ENCODE measurements around the gene LSAMP. TPM values are rescaled to one million over a fixed set of nuclear protein-coding genes. Genes with fewer than 3 reads are reported as not detected.

The LSAMP gene
- total and polyA plus RNA-seq, 2 experiments from 2014 or later = 2.0 to 2.9 TPM

DNA sequence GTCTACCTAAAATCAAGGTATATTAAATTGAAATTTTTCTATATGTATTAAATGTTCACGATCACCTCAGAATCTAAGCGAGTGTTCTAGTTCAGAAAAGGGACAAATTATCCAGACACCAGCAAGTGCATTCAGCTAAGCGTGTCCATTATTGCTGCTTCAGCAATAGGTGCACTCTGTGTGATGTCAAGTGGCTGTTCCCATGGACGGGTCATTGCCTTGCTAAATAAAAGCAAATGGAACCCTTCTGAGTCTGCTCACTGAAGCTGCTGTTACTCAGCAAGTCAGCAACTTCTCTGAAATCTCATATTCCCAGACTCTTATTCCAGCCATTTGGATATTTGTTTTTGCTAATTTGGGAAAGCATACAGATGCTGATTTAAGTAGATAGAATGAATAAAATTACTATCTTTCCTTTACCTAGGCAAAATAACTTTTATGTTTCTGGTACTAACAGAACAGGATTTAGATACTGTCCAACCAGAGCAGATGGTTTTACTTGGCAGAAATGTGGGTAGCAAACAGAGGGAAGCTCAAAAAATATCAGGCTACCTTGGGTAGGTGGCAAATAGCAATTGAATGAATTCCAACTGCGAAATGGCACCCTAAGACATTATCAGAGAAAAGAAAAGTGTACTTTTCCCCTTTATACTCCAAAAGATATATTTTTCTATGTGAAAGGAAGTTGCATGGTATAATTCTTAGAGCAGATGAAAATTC, 415.0 kb downstream of the LSAMP start:
- H3K36me3 ChIP-seq (ENCODE audit: insufficient read depth) = no peaks in the 10 kb centered on the region
- TF ChIP-seq, protein P1, sequence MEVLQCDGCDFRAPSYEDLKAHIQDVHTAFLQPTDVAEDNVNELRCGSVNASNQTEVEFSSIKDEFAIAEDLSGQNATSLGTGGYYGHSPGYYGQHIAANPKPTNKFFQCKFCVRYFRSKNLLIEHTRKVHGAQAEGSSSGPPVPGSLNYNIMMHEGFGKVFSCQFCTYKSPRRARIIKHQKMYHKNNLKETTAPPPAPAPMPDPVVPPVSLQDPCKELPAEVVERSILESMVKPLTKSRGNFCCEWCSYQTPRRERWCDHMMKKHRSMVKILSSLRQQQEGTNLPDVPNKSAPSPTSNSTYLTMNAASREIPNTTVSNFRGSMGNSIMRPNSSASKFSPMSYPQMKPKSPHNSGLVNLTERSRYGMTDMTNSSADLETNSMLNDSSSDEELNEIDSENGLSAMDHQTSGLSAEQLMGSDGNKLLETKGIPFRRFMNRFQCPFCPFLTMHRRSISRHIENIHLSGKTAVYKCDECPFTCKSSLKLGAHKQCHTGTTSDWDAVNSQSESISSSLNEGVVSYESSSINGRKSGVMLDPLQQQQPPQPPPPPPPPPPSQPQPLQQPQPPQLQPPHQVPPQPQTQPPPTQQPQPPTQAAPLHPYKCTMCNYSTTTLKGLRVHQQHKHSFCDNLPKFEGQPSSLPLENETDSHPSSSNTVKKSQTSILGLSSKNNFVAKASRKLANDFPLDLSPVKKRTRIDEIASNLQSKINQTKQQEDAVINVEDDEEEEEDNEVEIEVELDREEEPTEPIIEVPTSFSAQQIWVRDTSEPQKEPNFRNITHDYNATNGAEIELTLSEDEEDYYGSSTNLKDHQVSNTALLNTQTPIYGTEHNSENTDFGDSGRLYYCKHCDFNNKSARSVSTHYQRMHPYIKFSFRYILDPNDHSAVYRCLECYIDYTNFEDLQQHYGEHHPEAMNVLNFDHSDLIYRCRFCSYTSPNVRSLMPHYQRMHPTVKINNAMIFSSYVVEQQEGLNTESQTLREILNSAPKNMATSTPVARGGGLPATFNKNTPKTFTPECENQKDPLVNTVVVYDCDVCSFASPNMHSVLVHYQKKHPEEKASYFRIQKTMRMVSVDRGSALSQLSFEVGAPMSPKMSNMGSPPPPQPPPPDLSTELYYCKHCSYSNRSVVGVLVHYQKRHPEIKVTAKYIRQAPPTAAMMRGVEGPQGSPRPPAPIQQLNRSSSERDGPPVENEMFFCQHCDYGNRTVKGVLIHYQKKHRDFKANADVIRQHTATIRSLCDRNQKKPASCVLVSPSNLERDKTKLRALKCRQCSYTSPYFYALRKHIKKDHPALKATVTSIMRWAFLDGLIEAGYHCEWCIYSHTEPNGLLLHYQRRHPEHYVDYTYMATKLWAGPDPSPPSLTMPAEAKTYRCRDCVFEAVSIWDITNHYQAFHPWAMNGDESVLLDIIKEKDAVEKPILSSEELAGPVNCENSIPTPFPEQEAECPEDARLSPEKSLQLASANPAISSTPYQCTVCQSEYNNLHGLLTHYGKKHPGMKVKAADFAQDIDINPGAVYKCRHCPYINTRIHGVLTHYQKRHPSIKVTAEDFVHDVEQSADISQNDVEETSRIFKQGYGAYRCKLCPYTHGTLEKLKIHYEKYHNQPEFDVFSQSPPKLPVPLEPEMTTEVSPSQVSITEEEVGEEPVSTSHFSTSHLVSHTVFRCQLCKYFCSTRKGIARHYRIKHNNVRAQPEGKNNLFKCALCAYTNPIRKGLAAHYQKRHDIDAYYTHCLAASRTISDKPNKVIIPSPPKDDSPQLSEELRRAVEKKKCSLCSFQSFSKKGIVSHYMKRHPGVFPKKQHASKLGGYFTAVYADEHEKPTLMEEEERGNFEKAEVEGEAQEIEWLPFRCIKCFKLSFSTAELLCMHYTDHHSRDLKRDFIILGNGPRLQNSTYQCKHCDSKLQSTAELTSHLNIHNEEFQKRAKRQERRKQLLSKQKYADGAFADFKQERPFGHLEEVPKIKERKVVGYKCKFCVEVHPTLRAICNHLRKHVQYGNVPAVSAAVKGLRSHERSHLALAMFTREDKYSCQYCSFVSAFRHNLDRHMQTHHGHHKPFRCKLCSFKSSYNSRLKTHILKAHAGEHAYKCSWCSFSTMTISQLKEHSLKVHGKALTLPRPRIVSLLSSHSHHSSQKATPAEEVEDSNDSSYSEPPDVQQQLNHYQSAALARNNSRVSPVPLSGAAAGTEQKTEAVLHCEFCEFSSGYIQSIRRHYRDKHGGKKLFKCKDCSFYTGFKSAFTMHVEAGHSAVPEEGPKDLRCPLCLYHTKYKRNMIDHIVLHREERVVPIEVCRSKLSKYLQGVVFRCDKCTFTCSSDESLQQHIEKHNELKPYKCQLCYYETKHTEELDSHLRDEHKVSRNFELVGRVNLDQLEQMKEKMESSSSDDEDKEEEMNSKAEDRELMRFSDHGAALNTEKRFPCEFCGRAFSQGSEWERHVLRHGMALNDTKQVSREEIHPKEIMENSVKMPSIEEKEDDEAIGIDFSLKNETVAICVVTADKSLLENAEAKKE (CRISPR knock-in tag; IDR thresholded peaks at IDR 0.05) = no peak
- TF ChIP-seq EZH2 (IDR thresholded peaks at IDR 0.05; ENCODE audit: low read depth, unreplicated experiment) = no peak
- no peak for TF ChIP-seq STAT1 (IDR thresholded peaks at IDR 0.05; ENCODE audit: unreplicated experiment)
- TF ChIP-seq POLR2AphosphoS5 (IDR thresholded peaks at IDR 0.05; ENCODE audit: low read depth) = no peak
- no peak for TF ChIP-seq ZNF114 (CRISPR knock-in tag; IDR thresholded peaks at IDR 0.05)
- TF ChIP-seq, protein P2, sequence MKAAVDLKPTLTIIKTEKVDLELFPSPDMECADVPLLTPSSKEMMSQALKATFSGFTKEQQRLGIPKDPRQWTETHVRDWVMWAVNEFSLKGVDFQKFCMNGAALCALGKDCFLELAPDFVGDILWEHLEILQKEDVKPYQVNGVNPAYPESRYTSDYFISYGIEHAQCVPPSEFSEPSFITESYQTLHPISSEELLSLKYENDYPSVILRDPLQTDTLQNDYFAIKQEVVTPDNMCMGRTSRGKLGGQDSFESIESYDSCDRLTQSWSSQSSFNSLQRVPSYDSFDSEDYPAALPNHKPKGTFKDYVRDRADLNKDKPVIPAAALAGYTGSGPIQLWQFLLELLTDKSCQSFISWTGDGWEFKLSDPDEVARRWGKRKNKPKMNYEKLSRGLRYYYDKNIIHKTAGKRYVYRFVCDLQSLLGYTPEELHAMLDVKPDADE (IDR thresholded peaks at IDR 0.05) = no peak
- TF ChIP-seq, protein P3, sequence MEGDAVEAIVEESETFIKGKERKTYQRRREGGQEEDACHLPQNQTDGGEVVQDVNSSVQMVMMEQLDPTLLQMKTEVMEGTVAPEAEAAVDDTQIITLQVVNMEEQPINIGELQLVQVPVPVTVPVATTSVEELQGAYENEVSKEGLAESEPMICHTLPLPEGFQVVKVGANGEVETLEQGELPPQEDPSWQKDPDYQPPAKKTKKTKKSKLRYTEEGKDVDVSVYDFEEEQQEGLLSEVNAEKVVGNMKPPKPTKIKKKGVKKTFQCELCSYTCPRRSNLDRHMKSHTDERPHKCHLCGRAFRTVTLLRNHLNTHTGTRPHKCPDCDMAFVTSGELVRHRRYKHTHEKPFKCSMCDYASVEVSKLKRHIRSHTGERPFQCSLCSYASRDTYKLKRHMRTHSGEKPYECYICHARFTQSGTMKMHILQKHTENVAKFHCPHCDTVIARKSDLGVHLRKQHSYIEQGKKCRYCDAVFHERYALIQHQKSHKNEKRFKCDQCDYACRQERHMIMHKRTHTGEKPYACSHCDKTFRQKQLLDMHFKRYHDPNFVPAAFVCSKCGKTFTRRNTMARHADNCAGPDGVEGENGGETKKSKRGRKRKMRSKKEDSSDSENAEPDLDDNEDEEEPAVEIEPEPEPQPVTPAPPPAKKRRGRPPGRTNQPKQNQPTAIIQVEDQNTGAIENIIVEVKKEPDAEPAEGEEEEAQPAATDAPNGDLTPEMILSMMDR (conservative IDR thresholded peaks at IDR 0.05; ENCODE audit: low read depth in 2 of 2) = no peak
- TF ChIP-seq, protein P4, sequence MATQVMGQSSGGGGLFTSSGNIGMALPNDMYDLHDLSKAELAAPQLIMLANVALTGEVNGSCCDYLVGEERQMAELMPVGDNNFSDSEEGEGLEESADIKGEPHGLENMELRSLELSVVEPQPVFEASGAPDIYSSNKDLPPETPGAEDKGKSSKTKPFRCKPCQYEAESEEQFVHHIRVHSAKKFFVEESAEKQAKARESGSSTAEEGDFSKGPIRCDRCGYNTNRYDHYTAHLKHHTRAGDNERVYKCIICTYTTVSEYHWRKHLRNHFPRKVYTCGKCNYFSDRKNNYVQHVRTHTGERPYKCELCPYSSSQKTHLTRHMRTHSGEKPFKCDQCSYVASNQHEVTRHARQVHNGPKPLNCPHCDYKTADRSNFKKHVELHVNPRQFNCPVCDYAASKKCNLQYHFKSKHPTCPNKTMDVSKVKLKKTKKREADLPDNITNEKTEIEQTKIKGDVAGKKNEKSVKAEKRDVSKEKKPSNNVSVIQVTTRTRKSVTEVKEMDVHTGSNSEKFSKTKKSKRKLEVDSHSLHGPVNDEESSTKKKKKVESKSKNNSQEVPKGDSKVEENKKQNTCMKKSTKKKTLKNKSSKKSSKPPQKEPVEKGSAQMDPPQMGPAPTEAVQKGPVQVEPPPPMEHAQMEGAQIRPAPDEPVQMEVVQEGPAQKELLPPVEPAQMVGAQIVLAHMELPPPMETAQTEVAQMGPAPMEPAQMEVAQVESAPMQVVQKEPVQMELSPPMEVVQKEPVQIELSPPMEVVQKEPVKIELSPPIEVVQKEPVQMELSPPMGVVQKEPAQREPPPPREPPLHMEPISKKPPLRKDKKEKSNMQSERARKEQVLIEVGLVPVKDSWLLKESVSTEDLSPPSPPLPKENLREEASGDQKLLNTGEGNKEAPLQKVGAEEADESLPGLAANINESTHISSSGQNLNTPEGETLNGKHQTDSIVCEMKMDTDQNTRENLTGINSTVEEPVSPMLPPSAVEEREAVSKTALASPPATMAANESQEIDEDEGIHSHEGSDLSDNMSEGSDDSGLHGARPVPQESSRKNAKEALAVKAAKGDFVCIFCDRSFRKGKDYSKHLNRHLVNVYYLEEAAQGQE (IDR thresholded peaks at IDR 0.05; ENCODE audit: unreplicated experiment) = no peak
- TF ChIP-seq NANOG (IDR thresholded peaks at IDR 0.05; ENCODE audit: borderline replicate concordance) = no peak
- TF ChIP-seq EZH2phosphoT487 (IDR thresholded peaks at IDR 0.05; ENCODE audit: unreplicated experiment) = no peak
- no peak for TF ChIP-seq CREB1 (CRISPR knock-in tag; IDR thresholded peaks at IDR 0.05; ENCODE audit: low read depth)
- TF ChIP-seq JUNB (IDR thresholded peaks at IDR 0.05; ENCODE audit: unreplicated experiment) = no peak
- no peak for TF ChIP-seq ZNF331 (CRISPR knock-in tag; IDR thresholded peaks at IDR 0.05; ENCODE audit: low read depth)
- no peak for ATAC-seq
- H3K9me3 Mint-ChIP-seq = no peaks in the 10 kb centered on the region
- no peak overlapping the region for H3K4me3 Mint-ChIP-seq
- H3K79me2 ChIP-seq (replicated peaks; ENCODE audit: insufficient read depth) = no peaks in the 10 kb centered on the region
- H3K27ac Mint-ChIP-seq = no peak overlapping the region
- H3F3A ChIP-seq (replicated peaks; ENCODE audit: low read depth) = no peaks in the 10 kb centered on the region
- H3K27ac ChIP-seq (ENCODE audit: low read depth) = no peak overlapping the region
- no peak overlapping the region for H3K4me3 ChIP-seq
- peaks cover 11% of the 10 kb centered on the region; the same call in 1 of the 2 replicates for H3K4me1 ChIP-seq (ENCODE audit: insufficient read depth)
- no peaks in the 10 kb centered on the region for H4K20me1 ChIP-seq (replicated peaks; ENCODE audit: insufficient read depth)
- no peaks in the 10 kb centered on the region for H3K27me3 Mint-ChIP-seq (ENCODE audit: insufficient read depth, low read depth, poor library complexity)
- peaks cover 4% of the 10 kb centered on the region; the same call in 1 of the 2 replicates for H3K9me2 ChIP-seq (ENCODE audit: insufficient read depth)
- H3K27me3 ChIP-seq (ENCODE audit: insufficient read depth) = no peaks in the 10 kb centered on the region
- peaks cover 23% of the 10 kb centered on the region; the same call in 2 of the 3 replicates for H3K4me1 Mint-ChIP-seq
- no peaks in the 10 kb centered on the region for H3K36me3 Mint-ChIP-seq (ENCODE audit: low read depth)
- H2AFZ ChIP-seq = no peak overlapping the region
- H3K4me2 ChIP-seq = no peak overlapping the region
- no peak for DNase-seq (ENCODE audit: low spot score)
